Central memory CD8-positive, alpha-beta T cell (primary cell): ENCODE data around the gene HDDC3.

ENCODE experiments used
- ATAC-seq: fragments of 150-1000 bp; cut with Tn5 transposase; replicated peaks from 2 replicates; pipeline ENCODE4 v1.10.0; 2022; ENCODE audit warnings: mild to moderate bottlenecking, moderate FRiP score, moderate number of reproducible peaks; ENCODE audit not compliant: poor library complexity, severe bottlenecking; ENCODE audit errors: extremely low read depth
- DNase-seq, 2 donors: peaks; one replicate each; pipeline ENCODE4 v3.0.0; 2021; ENCODE audit warnings: low spot score in 2 of 2
- H3K27ac Mint-ChIP-seq: one replicate; pipeline ENCODE4 v1.8.0; 2022; ENCODE audit warnings: low read depth, mild to moderate bottlenecking, moderate library complexity, mixed read lengths
- H3K27me3 Mint-ChIP-seq: one replicate; pipeline ENCODE4 v1.8.0; 2022; ENCODE audit warnings: mixed read lengths
- H3K36me3 Mint-ChIP-seq: one replicate; pipeline ENCODE4 v1.8.0; 2022; ENCODE audit warnings: mild to moderate bottlenecking, moderate library complexity, mixed read lengths; ENCODE audit not compliant: insufficient read depth
- H3K4me1 Mint-ChIP-seq: one replicate; pipeline ENCODE4 v1.8.0; 2022; ENCODE audit warnings: mixed read lengths
- H3K4me3 Mint-ChIP-seq: one replicate; pipeline ENCODE4 v1.8.0; 2022; ENCODE audit warnings: mild to moderate bottlenecking, moderate library complexity, mixed read lengths
- H3K9me3 Mint-ChIP-seq: one replicate; pipeline ENCODE4 v1.8.0; 2022; ENCODE audit warnings: mixed read lengths

HDDC3 gene

DNA sequence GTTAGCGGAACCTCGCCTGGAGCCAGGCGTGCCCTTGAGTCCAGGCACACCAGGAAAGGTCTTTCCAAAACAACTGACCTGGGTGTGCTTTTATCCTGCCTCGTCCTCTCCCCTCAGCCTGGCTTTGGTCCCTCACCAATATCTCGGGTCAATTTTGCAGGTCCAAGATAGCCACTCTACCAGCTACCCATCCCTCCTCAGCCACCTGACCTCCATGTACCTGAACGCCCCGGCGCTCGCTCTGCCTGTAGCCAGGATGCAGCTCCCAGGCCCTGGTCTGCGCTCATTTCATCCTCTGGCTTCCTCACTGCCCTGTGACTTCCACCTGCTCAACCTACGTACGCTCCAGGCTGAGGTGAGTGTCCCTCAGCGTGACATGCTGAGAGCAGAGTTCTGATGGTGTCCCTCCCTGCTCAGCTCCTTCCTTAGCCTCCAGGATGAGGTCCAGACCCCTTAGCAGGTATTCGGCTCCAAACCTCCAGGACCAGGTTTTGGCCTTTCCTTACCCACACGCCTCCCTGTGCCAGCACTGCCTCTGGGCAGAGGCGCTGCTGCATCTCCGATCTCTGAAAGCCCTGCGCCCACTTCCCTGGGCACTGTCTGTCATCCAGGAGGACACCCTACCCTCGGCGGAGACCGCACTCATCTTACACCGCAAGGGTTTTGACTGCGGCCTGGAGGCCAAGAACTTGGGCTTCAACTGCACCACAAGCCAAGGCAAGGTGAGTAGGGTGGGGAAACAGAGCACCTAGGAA is 14.1 kb downstream of the HDDC3 start:
- no peaks in the 10 kb centered on the region for H3K9me3 Mint-ChIP-seq
- no peaks in the 10 kb centered on the region for H3K27me3 Mint-ChIP-seq
- ATAC-seq (no peak), DNase-seq (no peak)
- no peak overlapping the region for H3K27ac Mint-ChIP-seq
- H3K4me3 Mint-ChIP-seq, result no peak overlapping the region
- H3K4me1 Mint-ChIP-seq, result peaks cover 4% of the 10 kb centered on the region
- peaks cover 38% of the 10 kb centered on the region for H3K36me3 Mint-ChIP-seq

DNA sequence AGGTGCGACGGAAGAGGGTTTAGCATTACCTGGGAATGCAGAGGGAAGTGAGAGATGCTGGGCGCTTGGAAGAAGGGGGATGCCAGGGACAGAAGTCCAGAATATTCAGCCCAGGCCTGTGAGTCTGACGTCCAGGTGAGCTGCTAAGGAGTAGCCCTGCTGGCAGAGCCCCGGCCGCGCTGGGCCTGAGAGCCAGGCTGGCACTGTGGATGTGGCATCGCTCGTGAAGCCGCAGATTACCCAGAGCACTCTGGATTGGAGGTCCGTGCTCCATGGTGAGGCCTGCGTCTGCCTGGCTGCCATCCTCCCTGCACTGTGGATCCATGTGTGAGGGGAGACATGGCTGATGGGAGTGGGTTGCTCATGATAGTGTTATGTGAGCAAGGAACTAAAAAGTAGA is 14.8 kb downstream of the HDDC3 start:
- H3K27me3 Mint-ChIP-seq, result no peaks in the 10 kb centered on the region
- no peak overlapping the region for H3K4me3 Mint-ChIP-seq
- H3K36me3 Mint-ChIP-seq, result peaks cover 43% of the 10 kb centered on the region
- H3K4me1 Mint-ChIP-seq, result peaks cover 4% of the 10 kb centered on the region
- no peaks in the 10 kb centered on the region for H3K9me3 Mint-ChIP-seq
- H3K27ac Mint-ChIP-seq, result peak overlapping the region; percentile 2
- ATAC-seq, result no peak
- no peak for DNase-seq

- H3K4me1 Mint-ChIP-seq, result peaks cover 4% of the 10 kb centered on the region
These were observed 15.9 kb downstream of the HDDC3 start for GRCh38 chr15:90916461-90916860.

DNA sequence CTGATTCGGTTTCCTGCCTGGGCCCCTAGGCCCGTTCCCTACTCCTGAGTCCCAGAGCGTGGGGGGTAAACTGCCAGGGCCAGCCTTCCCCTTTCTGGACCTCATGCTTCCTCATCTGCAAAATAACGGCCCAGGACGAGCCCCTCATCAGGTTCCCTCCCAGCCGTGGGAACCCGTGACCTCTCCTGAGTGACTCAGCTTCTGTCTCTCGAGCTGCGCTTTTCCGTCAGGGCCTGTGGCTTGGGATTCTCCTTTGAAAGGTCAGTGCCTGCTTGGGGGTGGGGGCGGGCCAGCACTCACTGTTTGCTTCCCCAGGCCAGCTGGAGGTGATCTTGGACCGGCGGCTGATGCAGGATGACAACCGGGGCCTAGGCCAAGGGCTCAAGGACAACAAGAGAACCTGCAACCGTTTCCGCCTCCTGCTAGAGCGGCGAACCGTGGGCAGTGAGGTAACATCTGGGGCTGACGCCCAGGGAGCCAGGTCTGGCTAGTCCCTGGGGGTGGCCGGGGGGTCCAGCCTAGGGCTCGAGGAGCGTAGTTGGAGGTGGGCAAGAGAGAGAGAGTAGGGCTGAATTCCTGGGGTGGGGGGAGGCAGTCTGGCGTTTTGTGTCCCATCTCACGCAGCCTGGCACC is 16.4 kb downstream of the HDDC3 start:
- no peak for ATAC-seq

More at GRCh38 chr15:90916461-90916860, 15.9 kb downstream of the HDDC3 start:
- H3K27ac Mint-ChIP-seq, result no peak overlapping the region
- peaks cover 47% of the 10 kb centered on the region for H3K36me3 Mint-ChIP-seq
- ATAC-seq (no peak), DNase-seq (no peak)
- no peaks in the 10 kb centered on the region for H3K27me3 Mint-ChIP-seq
- H3K4me3 Mint-ChIP-seq, result no peak overlapping the region
- no peaks in the 10 kb centered on the region for H3K9me3 Mint-ChIP-seq

DNA sequence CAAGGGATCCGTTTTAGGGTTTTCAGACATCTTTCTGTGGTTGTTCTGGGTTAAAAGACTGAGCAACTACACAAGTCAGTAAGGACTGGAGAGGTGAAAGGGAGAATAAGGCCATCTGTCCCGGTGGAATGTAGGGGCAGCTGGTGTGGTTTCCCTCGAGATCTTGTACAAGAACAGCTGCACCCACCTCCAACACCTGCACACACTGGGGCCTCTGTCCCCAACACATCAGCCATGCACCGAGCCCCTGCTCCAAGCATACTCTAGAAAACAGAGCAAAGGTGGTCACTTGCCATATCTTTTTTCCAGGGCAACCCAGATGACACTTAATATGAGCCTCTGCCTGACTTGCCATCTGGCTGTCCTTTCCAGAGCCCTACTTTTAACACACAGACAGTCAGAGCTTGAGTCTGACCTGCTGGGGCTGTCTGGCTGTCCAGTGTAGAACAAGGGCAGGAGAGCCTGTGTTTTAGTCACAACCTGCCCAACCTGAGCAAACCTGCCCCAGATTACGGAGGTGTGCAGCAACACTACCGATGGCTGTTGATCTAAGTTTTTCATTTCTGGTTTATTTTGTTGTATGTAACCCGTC is 17.0 kb downstream of the HDDC3 start:
- Mint-ChIP-seq H3K9me3 (no peaks in the 10 kb centered on the region), H3K4me3 (no peak overlapping the region), H3K27me3 (no peaks in the 10 kb centered on the region), H3K27ac (peak overlapping the region; percentile 46), H3K36me3 (peaks cover 50% of the 10 kb centered on the region), H3K4me1 (peaks cover 4% of the 10 kb centered on the region)
- ATAC-seq (no peak), DNase-seq (no peak)

More for the DNA sequence above, 16.4 kb downstream of the HDDC3 start:
- peak overlapping the region; percentile 46 for H3K27ac Mint-ChIP-seq
- H3K27me3 Mint-ChIP-seq, result no peaks in the 10 kb centered on the region
- peaks cover 46% of the 10 kb centered on the region for H3K36me3 Mint-ChIP-seq
- no peak overlapping the region for H3K4me3 Mint-ChIP-seq
- DNase-seq, result no peak
- no peaks in the 10 kb centered on the region for H3K9me3 Mint-ChIP-seq
- peaks cover 4% of the 10 kb centered on the region for H3K4me1 Mint-ChIP-seq

DNA sequence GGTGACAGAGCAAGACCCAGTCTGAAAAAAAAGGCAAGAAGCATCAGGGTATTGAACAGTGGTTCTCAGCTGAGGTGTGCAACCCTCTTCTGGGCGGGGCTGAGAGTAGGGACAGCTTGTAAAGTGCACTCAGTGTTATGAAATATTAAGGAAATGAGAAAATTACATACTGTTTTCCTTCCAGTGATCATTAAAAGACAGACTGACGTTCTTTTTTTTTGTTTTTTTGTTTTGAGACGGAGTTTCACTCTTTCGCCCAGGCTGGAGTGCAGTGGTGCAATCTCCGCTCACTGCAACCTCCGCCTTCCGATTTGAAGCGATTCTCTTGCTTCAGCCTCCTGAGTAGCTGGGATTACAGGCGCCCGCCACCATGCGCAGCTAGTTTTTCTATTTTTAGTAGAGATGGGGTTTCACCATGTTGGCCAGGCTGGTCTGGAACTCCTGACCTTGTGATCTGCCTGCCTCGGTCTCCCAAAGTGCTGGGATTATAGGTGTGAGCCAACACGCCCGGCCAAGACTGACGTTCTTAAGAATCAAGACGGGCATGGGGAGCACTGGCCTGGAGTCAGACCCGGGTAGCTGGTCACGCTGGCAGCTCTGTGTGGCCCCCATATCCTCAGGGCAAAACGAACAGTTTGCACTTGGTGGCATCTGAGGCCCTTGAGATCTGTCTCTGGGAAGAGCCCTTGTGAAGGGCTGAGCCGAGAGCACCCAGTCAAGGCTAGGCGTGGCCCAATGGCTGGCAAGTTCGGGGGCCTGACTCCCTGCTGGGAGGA is 17.9 kb downstream of the HDDC3 start:
- no peak overlapping the region for H3K4me3 Mint-ChIP-seq
- no peak for ATAC-seq
- H3K4me1 Mint-ChIP-seq, result peaks cover 4% of the 10 kb centered on the region
- no peak for DNase-seq
- H3K36me3 Mint-ChIP-seq, result peaks cover 47% of the 10 kb centered on the region
- no peaks in the 10 kb centered on the region for H3K9me3 Mint-ChIP-seq
- no peaks in the 10 kb centered on the region for H3K27me3 Mint-ChIP-seq
- H3K27ac Mint-ChIP-seq, result no peak overlapping the region

- peaks cover 4% of the 10 kb centered on the region for H3K4me1 Mint-ChIP-seq
- DNase-seq (no peak), ATAC-seq (no peak)
- H3K36me3 Mint-ChIP-seq, result peaks cover 48% of the 10 kb centered on the region
- no peaks in the 10 kb centered on the region for H3K27me3 Mint-ChIP-seq
- no peak overlapping the region for H3K4me3 Mint-ChIP-seq
- no peaks in the 10 kb centered on the region for H3K9me3 Mint-ChIP-seq
- no peak overlapping the region for H3K27ac Mint-ChIP-seq
These were observed 18.9 kb downstream of the HDDC3 start for GRCh38 chr15:90913398-90913944.

- Mint-ChIP-seq H3K27me3 (no peaks in the 10 kb centered on the region), H3K4me3 (no peak overlapping the region), H3K9me3 (no peaks in the 10 kb centered on the region), H3K27ac (no peak overlapping the region), H3K4me1 (peaks cover 4% of the 10 kb centered on the region), H3K36me3 (peaks cover 47% of the 10 kb centered on the region)
- no peak for ATAC-seq
- DNase-seq, result no peak
These were observed 19.6 kb downstream of the HDDC3 start for GRCh38 chr15:90912770-90913075.

DNA sequence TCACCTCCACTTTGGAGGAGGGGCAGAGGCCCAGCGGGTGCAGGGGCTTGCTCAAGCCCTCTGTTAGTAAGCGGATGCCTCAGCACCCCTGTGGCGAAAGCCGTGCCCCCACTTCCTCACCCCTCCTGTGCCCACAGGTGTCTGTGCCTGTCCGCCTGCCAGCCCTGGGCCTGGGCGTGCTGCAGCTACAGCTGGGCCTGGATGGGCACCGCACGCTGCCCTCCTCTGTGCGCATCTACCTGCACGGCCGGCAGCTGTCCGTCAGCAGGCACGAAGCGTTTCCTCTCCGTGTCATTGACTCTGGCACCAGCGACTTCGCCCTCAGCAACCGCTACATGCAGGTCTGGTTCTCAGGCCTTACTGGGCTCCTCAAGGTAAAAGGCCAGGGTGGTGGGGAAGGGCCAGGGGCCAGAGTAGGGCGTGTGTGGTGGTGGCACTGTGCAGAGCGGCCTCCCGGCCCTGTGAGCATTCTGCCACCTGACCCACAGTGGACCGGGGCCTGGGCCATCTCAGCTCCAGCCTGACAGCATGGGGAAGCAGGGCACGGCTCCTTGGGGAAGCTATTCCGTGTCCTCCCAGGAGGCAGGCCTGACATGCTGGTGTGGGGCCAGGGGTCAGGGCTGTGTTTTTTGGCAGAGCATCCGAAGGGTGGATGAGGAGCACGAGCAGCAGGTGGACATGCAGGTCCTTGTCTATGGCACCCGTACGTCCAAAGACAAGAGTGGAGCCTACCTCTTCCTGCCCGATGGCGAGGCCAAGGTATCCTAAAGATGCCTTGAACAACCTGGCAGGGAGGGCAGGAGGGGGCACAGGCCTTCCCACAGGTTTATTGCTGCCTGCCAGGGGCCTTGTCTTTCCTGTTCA is 20.2 kb downstream of the HDDC3 start:
- no peaks in the 10 kb centered on the region for H3K9me3 Mint-ChIP-seq
- peaks cover under 1% of the 10 kb centered on the region for H3K4me1 Mint-ChIP-seq
- H3K4me3 Mint-ChIP-seq, result no peak overlapping the region
- DNase-seq (no peak), ATAC-seq (no peak)
- H3K27ac Mint-ChIP-seq, result no peak overlapping the region
- no peaks in the 10 kb centered on the region for H3K27me3 Mint-ChIP-seq
- peaks cover 47% of the 10 kb centered on the region for H3K36me3 Mint-ChIP-seq

DNA sequence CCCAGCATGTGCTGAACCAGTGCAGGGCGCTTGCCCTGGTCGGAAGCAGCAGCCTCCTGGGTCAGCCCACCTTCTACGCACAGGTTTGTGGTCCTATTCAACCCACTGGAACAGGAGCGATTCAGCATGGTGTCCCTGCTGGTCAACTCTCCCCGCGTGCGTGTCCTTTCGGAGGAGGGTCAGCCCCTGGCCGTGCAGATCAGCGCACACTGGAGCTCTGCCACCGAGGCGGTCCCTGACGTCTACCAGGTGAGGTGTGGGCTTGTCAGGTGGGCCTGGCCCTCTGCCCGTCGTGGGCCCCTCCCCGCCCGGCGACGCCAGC is 21.1 kb downstream of the HDDC3 start:
- Mint-ChIP-seq H3K36me3 (peaks cover 48% of the 10 kb centered on the region), H3K27ac (no peak overlapping the region), H3K27me3 (no peaks in the 10 kb centered on the region), H3K4me1 (no peaks in the 10 kb centered on the region), H3K4me3 (no peak overlapping the region), H3K9me3 (no peaks in the 10 kb centered on the region)
- no peak for ATAC-seq
- no peak for DNase-seq

DNA sequence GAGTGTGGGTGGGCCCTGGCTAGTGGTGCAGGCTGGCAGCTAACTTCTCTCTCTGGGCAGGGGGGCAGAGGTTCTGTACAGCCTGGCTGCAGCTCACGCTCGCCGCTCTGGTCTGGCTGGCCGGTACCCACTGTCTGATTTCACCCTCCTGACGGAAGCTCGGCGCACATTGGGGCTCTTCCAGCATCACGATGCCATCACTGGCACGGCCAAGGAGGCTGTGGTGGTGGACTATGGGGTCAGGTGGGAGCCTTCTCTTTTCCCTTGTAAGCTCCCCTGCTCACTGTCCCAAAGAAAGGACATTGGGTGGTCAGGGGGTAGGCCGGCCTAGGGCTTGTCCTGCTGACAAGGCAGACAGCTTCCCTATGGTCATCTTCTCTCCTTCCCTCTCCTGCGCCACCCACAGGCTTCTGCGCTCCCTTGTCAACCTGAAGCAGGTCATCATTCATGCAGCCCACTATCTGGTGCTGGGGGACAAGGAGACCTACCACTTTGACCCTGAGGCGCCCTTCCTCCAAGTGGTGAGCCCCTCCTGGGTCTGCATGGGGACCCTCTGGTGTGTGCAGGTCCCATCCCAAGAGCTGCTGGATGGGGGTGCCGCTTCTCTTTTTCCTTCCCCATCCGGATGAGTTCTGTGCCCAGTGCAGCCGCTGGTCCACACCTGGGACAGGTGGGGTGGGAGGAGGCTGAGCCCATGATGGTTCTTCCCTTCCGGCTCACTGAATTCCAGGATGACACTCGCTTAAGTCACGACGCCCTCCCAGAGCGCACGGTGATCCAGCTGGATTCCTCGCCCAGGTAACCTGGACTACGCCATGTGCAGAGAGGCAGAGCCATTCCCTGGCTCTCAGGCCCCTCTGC is 21.7 kb downstream of the HDDC3 start:
- Mint-ChIP-seq H3K4me3 (no peak overlapping the region), H3K27me3 (no peaks in the 10 kb centered on the region)

More for the DNA sequence above, 21.7 kb downstream of the HDDC3 start:
- Mint-ChIP-seq H3K4me1 (peaks cover 3% of the 10 kb centered on the region), H3K36me3 (peaks cover 46% of the 10 kb centered on the region), H3K27ac (no peak overlapping the region), H3K9me3 (no peaks in the 10 kb centered on the region)
- ATAC-seq, result no peak
- no peak for DNase-seq
